HG03439 (cell line): Measurements from ENCODE around the gene SLC26A6.

ENCODE experiments used
- ATAC-seq: cut with Tn5 transposase; IDR thresholded peaks from one replicate; pipeline ENCODE4 v1.9.1; 2021; ENCODE audit warnings: mild to moderate bottlenecking, moderate library complexity; ENCODE audit not compliant: unreplicated experiment

SLC26A6 gene

GRCh38 chr3:48600711-48601621 is 34.3 kb downstream of the SLC26A6 start:
- no peak for ATAC-seq

GRCh38 chr3:48599509-48600285 is 35.6 kb downstream of the SLC26A6 start:
- ATAC-seq, result no peak

- ATAC-seq, result no peak
Measured at GRCh38 chr3:48599077-48599501, 36.2 kb downstream of the SLC26A6 start.

GRCh38 chr3:48598323-48599076 is 36.8 kb downstream of the SLC26A6 start:
- no peak for ATAC-seq

GRCh38 chr3:48597408-48597800 is 37.9 kb downstream of the SLC26A6 start:
- ATAC-seq, result no peak

- no peak for ATAC-seq
Measured at GRCh38 chr3:48596676-48597407, 38.4 kb downstream of the SLC26A6 start.

GRCh38 chr3:48596157-48596556 is 39.1 kb downstream of the SLC26A6 start:
- no peak for ATAC-seq

- no peak for ATAC-seq
Measured at GRCh38 chr3:48595526-48596121, 39.6 kb downstream of the SLC26A6 start.

GRCh38 chr3:48595075-48595525 is 40.2 kb downstream of the SLC26A6 start, which contains the start of gene COL7A1:
TSS of gene COL7A1 (minus strand) at chr3:48595329. CDS start at chr3:48595159, 170 bp downstream.
- no peak for ATAC-seq

- ATAC-seq, result no peak
Measured at GRCh38 chr3:48594417-48595049, 40.7 kb downstream of the SLC26A6 start.

- no peak for ATAC-seq
Measured at GRCh38 chr3:48593337-48593736, 41.9 kb downstream of the SLC26A6 start.

GRCh38 chr3:48592519-48593087 is 42.7 kb downstream of the SLC26A6 start:
- no peak for ATAC-seq

- no peak for ATAC-seq
Measured at GRCh38 chr3:48591886-48592518, 43.3 kb downstream of the SLC26A6 start.

GRCh38 chr3:48591436-48591835 is 43.8 kb downstream of the SLC26A6 start:
- ATAC-seq, result no peak

GRCh38 chr3:48588230-48588629 is 47.0 kb downstream of the SLC26A6 start:
- no peak for ATAC-seq

GRCh38 chr3:48587686-48588085 is 47.6 kb downstream of the SLC26A6 start:
- ATAC-seq, result no peak

- ATAC-seq, result no peak
Measured at GRCh38 chr3:48585411-48585810, 49.9 kb downstream of the SLC26A6 start.

GRCh38 chr3:48584836-48585235 is 50.4 kb downstream of the SLC26A6 start:
- ATAC-seq, result no peak
